Measurements from ENCODE around the gene OPRD1.
"Not testable (repeated sequence)": the region's sequence is repeated elsewhere in the genome, so short reads cannot be mapped to it uniquely, and the experiment has no call there.

Gene OPRD1

GRCh38 chr1:28811766-28812668 is at the start of gene OPRD1:
TSS of gene OPRD1 (plus strand) at chr1:28812170. CDS start at chr1:28812384, 214 bp downstream.
- FAIRE-seq = no peak
- peak; percentile 48 for DNase-seq (ENCODE audit: low spot score)

GRCh38 chr1:28766532-28767183 is 45.3 kb upstream of the OPRD1 start:
- FAIRE-seq (no peak), DNase-seq (ENCODE audit: low spot score) (no peak)

GRCh38 chr1:28770601-28771165 is 41.3 kb upstream of the OPRD1 start:
- FAIRE-seq (no peak), DNase-seq (ENCODE audit: low spot score) (no peak)

GRCh38 chr1:28771921-28772320 is 40.0 kb upstream of the OPRD1 start:
- not testable (repeated sequence) for FAIRE-seq; DNase-seq (ENCODE audit: low spot score)

GRCh38 chr1:28773105-28773504 is 38.9 kb upstream of the OPRD1 start:
- no peak for DNase-seq (ENCODE audit: low spot score)
- FAIRE-seq = no peak

GRCh38 chr1:28775121-28775942 is 36.6 kb upstream of the OPRD1 start:
- no peak for FAIRE-seq
- DNase-seq (ENCODE audit: low spot score) = no peak

GRCh38 chr1:28776341-28776740 is 35.6 kb upstream of the OPRD1 start:
- FAIRE-seq (no peak), DNase-seq (ENCODE audit: low spot score) (no peak)

- no peak for DNase-seq (ENCODE audit: low spot score)
- FAIRE-seq = no peak
These were observed 33.9 kb upstream of the OPRD1 start for GRCh38 chr1:28778021-28778420.

- no peak for FAIRE-seq
- no peak for DNase-seq (ENCODE audit: low spot score)
These were observed 32.1 kb upstream of the OPRD1 start for GRCh38 chr1:28779751-28780408.

- no peak for FAIRE-seq
- no peak for DNase-seq (ENCODE audit: low spot score)
These were observed 30.7 kb upstream of the OPRD1 start for GRCh38 chr1:28781305-28781704.

- FAIRE-seq = no peak
- no peak for DNase-seq (ENCODE audit: low spot score)
These were observed 30.0 kb upstream of the OPRD1 start for GRCh38 chr1:28782011-28782410.

GRCh38 chr1:28783363-28783762 is 28.6 kb upstream of the OPRD1 start:
- FAIRE-seq (no peak), DNase-seq (ENCODE audit: low spot score) (no peak)

- DNase-seq (ENCODE audit: low spot score) (no peak), FAIRE-seq (no peak)
These were observed 22.6 kb upstream of the OPRD1 start for GRCh38 chr1:28789412-28789811.

- FAIRE-seq (no peak), DNase-seq (ENCODE audit: low spot score) (no peak)
These were observed 22.2 kb upstream of the OPRD1 start for GRCh38 chr1:28789816-28790215.

- DNase-seq (ENCODE audit: low spot score) = no peak
- no peak for FAIRE-seq
These were observed 21.5 kb upstream of the OPRD1 start for GRCh38 chr1:28790377-28791035.

GRCh38 chr1:28791929-28792328 is 20.0 kb upstream of the OPRD1 start:
- FAIRE-seq; DNase-seq (ENCODE audit: low spot score): not testable (repeated sequence)

GRCh38 chr1:28792644-28793121 is 19.3 kb upstream of the OPRD1 start:
- DNase-seq (ENCODE audit: low spot score) (no peak), FAIRE-seq (no peak)

GRCh38 chr1:28794582-28794981 is 17.4 kb upstream of the OPRD1 start:
- not testable (repeated sequence) for FAIRE-seq; DNase-seq (ENCODE audit: low spot score)

- DNase-seq (ENCODE audit: low spot score) = no peak
These were observed 15.4 kb upstream of the OPRD1 start for GRCh38 chr1:28796352-28797211.

More at GRCh38 chr1:28796352-28797211, 15.4 kb upstream of the OPRD1 start:
- no peak for FAIRE-seq
